ENCODE data around the gene SHCBP1. TPM values are rescaled to one million over a fixed set of nuclear protein-coding genes. Genes with fewer than 3 reads are reported as not detected.

SHCBP1 gene
- total and polyA plus RNA-seq, 2 of the 4 experiments (the other 2 are of a cell fraction) = 18.3 to 18.6 TPM

- Histone ChIP-seq H2BK5ac (ENCODE audit: low read depth, low read length, poor library complexity, severe bottlenecking) (no peak overlapping the region), H3K27ac (ENCODE audit: insufficient read depth, low read length) (no peak overlapping the region), H3K9me1 (ENCODE audit: insufficient read depth, low read length) (no peaks in the 10 kb centered on the region; the same call in 1 of the 2 replicates), H4K5ac (ENCODE audit: low read depth, low read length) (no peak overlapping the region), H2AK9ac (replicated peaks; ENCODE audit: low read depth, low read length, poor library complexity) (no peak overlapping the region), H2AFZ (replicated peaks; ENCODE audit: low read length, poor library complexity) (peak overlapping the region; percentile 36), H2AK5ac (ENCODE audit: low read depth, low read length) (no peak overlapping the region), H3K36me3 (ENCODE audit: control insufficient read depth, insufficient read depth, low read length) (no peaks in the 10 kb centered on the region), H3K18ac (ENCODE audit: low read depth, low read length) (no peak overlapping the region), H3K4me2 (ENCODE audit: low read depth, low read length) (no peak overlapping the region), H3K4me1 (ENCODE audit: control insufficient read depth, insufficient read depth, low read length) (no peaks in the 10 kb centered on the region), H4K91ac (ENCODE audit: insufficient read depth, low read depth, low read length) (no peak overlapping the region), H4K20me1 (ENCODE audit: insufficient read depth, low read length) (no peaks in the 10 kb centered on the region), H3K14ac (replicated peaks; ENCODE audit: low read depth, low read length) (no peak overlapping the region), H3K9ac (ENCODE audit: low read depth, low read length) (no peak overlapping the region), H3K9me3 (ENCODE audit: control insufficient read depth, insufficient read depth, low read length) (no peaks in the 10 kb centered on the region), H3K79me1 (ENCODE audit: low read depth in 1 of 2, low read length in 2 of 2) (peaks cover 33 to 51% of the 10 kb centered on the region in 2 experiments), H2BK120ac (ENCODE audit: low read depth, low read length) (no peak overlapping the region), H3K56ac (ENCODE audit: extremely low read depth, insufficient read depth, low read length) (no peak overlapping the region), H3K4ac (ENCODE audit: low read depth, low read length) (no peak overlapping the region), H3K23ac (ENCODE audit: low read depth, low read length) (no peak overlapping the region), H3K4me3 (ENCODE audit: insufficient read depth, low read depth, low read length) (no peak overlapping the region), H3K27me3 (ENCODE audit: control insufficient read depth, insufficient read depth, low read length) (no peaks in the 10 kb centered on the region), H2BK15ac (ENCODE audit: low read depth, low read length) (no peak overlapping the region), H4K8ac (ENCODE audit: low read depth in 2 of 2, low read length in 2 of 2) (no peak overlapping the region; a peak in 1 of 4 replicates), H2BK20ac (ENCODE audit: low read depth, low read length) (no peak overlapping the region)
- 78% methylated on average over 2 of the region's 2 CpGs; no CpG with 5 or more reads in 1 of the 2 experiments for WGBS, 2 experiments (ENCODE audit: extremely low coverage in 2 of 2, insufficient read length in 1 of 2)
- TF ChIP-seq FOS (IDR thresholded peaks at IDR 0.05; ENCODE audit: low read depth, low read length) (no peak), RAD21 (IDR thresholded peaks at IDR 0.05; ENCODE audit: low read length) (no peak), RCOR1 (IDR thresholded peaks at IDR 0.05; ENCODE audit: insufficient replicate concordance, low read length) (no peak), SMC3 (IDR thresholded peaks at IDR 0.05; ENCODE audit: low read depth, low read length) (no peak)
- in situ Hi-C loops (cut with MboI; ENCODE audit: low sequenced_read_pairs) = no loop called here
- CTCF ChIA-PET = no interaction called here
- POLR2A ChIA-PET (ENCODE audit: unreplicated experiment) = no interaction called here
- BruUV-seq (replicated peaks) = no TSS peak
- dilution Hi-C loops (cut with HindIII; ENCODE audit: low sequenced_read_pairs, unreplicated experiment) = no loop called here
- DNase-seq (no peak), ATAC-seq (ENCODE audit: low read depth) (no peak)
- intact Hi-C loops (cut with micrococcal nuclease) = no loop called here
Observed at GRCh38 chr16:46613352-46613751, 7.8 kb downstream of the SHCBP1 start.

Measured in IMR-90 (cell line).